GM23248 (cell line): Measurements from ENCODE around the gene RALA.

Source experiments
- EZH2 ChIP-seq: fragments of 200-600 bp; sonication (generic); IDR thresholded peaks from 2 replicates; pipeline ENCODE4 v1.6.1; 2018; ENCODE audit warnings: antibody characterized with exemption, mild to moderate bottlenecking; ENCODE audit not compliant: insufficient read depth, poor library complexity, severe bottlenecking
- EZH2phosphoT487 ChIP-seq: fragments of 200-600 bp; sonication (generic); IDR thresholded peaks from 2 replicates; pipeline ENCODE4 v1.6.1; 2018; ENCODE audit warnings: antibody characterized with exemption, moderate library complexity, mild to moderate bottlenecking, low read depth; ENCODE audit not compliant: insufficient read depth

DNA sequence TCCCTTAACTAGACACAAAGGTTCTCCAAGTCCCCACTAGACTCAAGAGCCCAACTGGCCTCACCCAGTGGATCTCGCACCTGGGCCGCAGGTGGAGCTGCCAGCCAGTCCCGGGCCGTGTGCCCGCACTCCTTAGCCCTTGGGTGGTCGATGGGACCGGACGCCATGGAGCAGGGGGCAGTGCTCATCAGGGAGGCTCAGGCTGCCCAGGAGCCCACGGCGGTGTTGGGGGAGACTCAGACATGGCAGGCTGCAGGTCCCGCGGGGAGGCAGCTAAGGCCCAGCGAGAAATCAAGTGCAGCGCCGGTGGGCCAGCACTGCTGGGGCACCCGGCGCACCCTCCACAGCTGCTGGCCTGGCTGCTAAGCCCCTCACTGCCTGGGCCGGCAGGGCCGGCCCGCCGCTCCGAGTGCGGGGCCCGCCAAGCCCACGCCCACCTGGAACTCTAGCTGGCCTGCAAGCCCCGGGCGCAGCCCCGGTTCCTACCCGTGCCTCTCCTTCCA, 130.5 kb downstream of the RALA start:
- TF ChIP-seq EZH2, result no peak
- no peak for TF ChIP-seq EZH2phosphoT487
